GM10266 (cell line): ENCODE measurements around the gene IMP4.
A peak's percentile ranks its signal among the peaks of the same experiment; 100 is the strongest.

Experiments used
- DNase-seq: peaks from one replicate; pipeline ENCODE4 v3.0.0; 2012; ENCODE audit errors: extremely low spot score
- TF ChIP-seq, protein P1 (sequence below): IDR thresholded peaks from 2 replicates; pipeline ENCODE4 v1.5.1; 2012; ENCODE audit warnings: mild to moderate bottlenecking, low read depth; ENCODE audit not compliant: control insufficient read depth, insufficient read depth; ENCODE audit errors: missing control alignments

IMP4 gene

DNA sequence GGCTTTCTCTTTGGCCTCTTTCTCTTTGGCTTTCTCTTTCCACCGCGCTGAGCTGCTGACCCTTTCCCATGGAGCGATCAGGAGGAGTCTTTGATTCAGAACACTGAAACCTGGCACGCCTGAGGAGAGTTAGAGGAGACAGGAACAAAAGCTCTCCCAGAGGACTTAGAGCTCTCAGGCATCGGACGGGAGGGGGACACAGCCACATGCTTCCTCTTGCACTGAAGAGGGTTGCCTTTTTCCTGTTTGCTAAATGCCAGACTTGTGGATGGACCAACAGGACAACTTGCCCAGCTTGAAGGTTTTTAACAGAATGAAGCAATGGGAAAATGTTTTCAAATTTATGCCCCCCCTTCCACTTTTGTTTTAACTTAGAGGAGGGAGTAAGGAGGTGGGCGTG lies 9.5 kb downstream of the IMP4 start:
- no peak for DNase-seq
- TF ChIP-seq, protein P1, sequence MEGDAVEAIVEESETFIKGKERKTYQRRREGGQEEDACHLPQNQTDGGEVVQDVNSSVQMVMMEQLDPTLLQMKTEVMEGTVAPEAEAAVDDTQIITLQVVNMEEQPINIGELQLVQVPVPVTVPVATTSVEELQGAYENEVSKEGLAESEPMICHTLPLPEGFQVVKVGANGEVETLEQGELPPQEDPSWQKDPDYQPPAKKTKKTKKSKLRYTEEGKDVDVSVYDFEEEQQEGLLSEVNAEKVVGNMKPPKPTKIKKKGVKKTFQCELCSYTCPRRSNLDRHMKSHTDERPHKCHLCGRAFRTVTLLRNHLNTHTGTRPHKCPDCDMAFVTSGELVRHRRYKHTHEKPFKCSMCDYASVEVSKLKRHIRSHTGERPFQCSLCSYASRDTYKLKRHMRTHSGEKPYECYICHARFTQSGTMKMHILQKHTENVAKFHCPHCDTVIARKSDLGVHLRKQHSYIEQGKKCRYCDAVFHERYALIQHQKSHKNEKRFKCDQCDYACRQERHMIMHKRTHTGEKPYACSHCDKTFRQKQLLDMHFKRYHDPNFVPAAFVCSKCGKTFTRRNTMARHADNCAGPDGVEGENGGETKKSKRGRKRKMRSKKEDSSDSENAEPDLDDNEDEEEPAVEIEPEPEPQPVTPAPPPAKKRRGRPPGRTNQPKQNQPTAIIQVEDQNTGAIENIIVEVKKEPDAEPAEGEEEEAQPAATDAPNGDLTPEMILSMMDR: no peak

DNA sequence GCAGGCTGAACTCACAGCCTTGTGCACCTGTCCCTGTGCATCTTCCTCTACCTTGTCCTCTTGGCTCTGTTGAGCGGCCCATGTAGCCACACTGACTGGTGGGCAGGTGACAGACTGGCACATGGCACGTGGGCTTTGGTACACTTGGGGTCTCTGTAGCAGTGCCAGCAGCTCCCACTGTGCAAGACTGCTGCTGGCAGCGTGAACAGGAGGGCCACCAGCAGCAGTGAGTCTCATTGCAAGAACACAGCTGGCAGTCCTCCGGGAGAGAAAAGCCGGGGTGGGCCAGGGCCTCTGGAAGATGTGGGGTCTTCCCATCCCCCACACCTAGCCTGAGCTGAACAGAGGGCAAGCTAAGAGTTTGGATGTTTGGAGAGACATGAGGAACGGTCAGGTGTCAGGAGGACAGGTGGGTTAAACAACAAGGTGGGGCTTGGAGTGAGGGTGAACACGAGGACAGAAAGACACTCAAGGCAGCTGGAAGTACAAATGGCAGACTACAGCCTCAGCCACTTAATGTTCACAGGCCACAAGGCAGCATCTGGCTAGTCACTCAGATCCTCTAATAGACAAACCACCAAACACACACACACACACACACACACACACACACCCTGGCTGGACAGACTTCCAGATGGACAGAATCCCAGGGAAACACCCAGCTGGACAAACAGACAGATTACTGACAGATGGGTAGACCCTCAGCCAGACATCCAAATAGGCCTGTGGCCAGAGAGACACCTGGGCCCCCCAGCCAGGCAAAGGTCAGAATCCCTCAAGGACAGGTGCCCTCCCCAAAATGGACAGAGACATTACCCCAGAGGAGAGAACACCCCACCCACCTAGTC lies 10.8 kb downstream of the IMP4 start:
- TF ChIP-seq, protein P1: no peak
- no peak for DNase-seq

DNA sequence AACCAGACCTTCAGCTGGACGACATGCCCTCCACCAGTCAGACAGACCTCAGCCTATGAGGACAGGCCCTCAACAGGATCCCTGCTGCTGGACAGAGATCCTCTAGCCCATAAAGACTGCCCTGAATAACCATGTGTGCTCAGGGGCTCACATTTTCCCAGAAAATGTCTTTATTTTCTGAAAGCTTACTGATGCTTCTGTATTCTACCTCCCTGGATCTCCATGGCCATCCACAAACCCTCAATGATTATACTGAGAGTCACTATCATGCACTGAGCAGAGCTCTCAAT lies 11.4 kb downstream of the IMP4 start:
- TF ChIP-seq, protein P1: no peak
- no peak for DNase-seq

- DNase-seq: no peak
- TF ChIP-seq, protein P1: no peak
Observed at GRCh38 chr2:130355172-130355577, 12.5 kb downstream of the IMP4 start.

DNA sequence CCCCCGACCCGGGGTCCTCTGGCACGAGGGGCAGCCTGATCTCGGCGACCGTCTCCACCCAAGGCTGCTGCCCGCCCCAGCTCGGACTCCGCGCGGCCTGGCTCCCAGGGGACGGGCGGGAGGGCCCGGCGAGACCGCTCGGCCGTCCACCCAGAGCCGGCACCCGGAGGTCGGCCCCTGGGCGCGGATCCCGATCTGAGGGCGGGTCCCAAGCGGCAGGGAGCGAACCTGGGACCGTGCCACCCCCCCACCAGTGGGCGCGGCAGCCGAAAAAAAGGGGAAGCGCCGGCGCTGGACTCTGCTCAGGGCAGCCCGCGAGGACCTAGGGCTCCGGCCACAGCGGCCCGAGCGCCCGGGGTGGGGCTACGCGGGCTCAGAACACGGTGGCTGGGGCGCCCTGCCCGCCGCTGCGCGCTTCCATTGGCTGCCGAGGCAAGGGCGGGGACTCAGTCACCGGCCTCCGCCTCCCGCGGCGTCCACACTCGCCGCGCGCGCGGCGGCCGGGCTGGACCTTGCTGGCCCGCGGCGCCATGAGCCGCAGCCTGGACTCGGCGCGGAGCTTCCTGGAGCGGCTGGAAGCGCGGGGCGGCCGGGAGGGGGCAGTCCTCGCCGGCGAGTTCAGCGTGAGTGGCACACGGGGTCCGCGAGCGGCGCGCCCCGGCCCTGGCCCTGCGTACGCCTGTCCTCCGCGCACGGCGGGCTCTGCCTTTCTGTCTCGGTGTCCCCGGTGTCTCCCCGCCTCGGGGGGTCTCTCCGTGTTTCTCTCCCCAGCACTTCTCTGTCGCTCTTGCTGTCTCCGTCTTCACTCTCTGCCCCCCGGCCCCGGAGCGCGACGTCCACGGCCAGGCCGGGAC lies 13.1 kb downstream of the IMP4 start, which contains the start of gene PTPN18:
TSS of gene PTPN18 (plus strand) at position 479 of the 854 bp plus-strand sequence. CDS start at position 531, 52 bp downstream.
- TF ChIP-seq, protein P1: peak; percentile 54

GRCh38 chr2:130357864-130358263 lies 15.2 kb downstream of the IMP4 start:
- DNase-seq: no peak
- TF ChIP-seq, protein P1: no peak

More for the DNA sequence above, 13.1 kb downstream of the IMP4 start, which contains the start of gene PTPN18:
- DNase-seq: peak; percentile 90
